ENCODE data around the gene LAX1. TPM values are rescaled to one million over a fixed set of nuclear protein-coding genes. Genes with fewer than 3 reads are reported as not detected.

Gene LAX1
- total RNA-seq, 1 donor from 2014 or later = 0.07 TPM

DNA sequence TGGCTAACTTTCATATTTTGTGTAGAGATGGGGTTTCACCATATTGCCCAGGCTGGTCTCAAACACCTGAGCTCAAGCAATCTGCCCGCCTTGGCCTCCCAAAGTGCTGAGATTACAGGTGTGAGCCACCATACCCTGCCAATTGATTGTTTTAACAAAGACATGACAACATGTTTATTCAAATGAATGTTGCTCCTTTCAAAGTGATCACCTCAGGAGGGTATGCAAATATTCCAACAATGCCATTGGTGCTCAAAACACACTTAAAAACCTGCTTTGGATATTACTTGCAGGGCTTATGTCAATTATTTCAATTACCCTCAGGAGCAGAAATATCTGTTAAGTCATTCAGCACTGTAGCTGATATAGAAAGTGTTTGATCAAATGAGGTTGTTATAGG is 7.9 kb downstream of the LAX1 start:
- no peak for DNase-seq (ENCODE audit: low spot score)
- TF ChIP-seq, protein P1, sequence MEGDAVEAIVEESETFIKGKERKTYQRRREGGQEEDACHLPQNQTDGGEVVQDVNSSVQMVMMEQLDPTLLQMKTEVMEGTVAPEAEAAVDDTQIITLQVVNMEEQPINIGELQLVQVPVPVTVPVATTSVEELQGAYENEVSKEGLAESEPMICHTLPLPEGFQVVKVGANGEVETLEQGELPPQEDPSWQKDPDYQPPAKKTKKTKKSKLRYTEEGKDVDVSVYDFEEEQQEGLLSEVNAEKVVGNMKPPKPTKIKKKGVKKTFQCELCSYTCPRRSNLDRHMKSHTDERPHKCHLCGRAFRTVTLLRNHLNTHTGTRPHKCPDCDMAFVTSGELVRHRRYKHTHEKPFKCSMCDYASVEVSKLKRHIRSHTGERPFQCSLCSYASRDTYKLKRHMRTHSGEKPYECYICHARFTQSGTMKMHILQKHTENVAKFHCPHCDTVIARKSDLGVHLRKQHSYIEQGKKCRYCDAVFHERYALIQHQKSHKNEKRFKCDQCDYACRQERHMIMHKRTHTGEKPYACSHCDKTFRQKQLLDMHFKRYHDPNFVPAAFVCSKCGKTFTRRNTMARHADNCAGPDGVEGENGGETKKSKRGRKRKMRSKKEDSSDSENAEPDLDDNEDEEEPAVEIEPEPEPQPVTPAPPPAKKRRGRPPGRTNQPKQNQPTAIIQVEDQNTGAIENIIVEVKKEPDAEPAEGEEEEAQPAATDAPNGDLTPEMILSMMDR (IDR thresholded peaks at IDR 0.05) = no peak
- H3K4me3 Mint-ChIP-seq (ENCODE audit: unreplicated experiment) = no peak overlapping the region
- peaks cover 8% of the 10 kb centered on the region for H3K4me1 Mint-ChIP-seq (ENCODE audit: low read depth)
- H3K27ac Mint-ChIP-seq (ENCODE audit: unreplicated experiment) = no peak overlapping the region
- peaks cover 11% of the 10 kb centered on the region for H3K27me3 Mint-ChIP-seq (ENCODE audit: low read depth)
- no peaks in the 10 kb centered on the region for H3K9me3 Mint-ChIP-seq (ENCODE audit: low read depth)
- H3K36me3 Mint-ChIP-seq (ENCODE audit: low read depth) = no peaks in the 10 kb centered on the region

DNA sequence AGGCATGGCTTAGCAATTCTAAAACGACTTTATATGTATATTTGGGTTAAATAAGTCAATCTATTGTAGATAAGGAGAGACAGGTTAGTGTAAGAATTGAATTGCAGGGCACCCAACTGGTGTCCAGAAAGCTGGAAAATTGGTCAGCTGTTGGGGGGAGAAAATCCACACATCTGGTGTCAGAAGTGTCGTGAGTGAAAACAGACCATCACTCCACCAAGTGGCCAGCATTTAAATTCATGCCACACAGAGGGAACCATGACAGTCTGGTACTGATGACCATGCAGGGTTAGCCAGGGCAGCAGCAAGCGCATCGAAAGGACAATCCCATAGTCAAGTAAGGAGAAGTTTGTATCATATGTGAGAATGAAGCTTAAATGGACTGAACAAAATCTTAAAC is 11.7 kb downstream of the LAX1 start:
- no peak for DNase-seq (ENCODE audit: low spot score)
- H3K36me3 Mint-ChIP-seq (ENCODE audit: low read depth) = no peaks in the 10 kb centered on the region
- TF ChIP-seq, protein P1 (IDR thresholded peaks at IDR 0.05) = peak; percentile 62
- H3K4me3 Mint-ChIP-seq (ENCODE audit: unreplicated experiment) = no peak overlapping the region
- H3K4me1 Mint-ChIP-seq (ENCODE audit: low read depth) = no peaks in the 10 kb centered on the region
- no peaks in the 10 kb centered on the region for H3K9me3 Mint-ChIP-seq (ENCODE audit: low read depth)
- H3K27me3 Mint-ChIP-seq (ENCODE audit: low read depth) = no peaks in the 10 kb centered on the region
- H3K27ac Mint-ChIP-seq (ENCODE audit: unreplicated experiment) = no peak overlapping the region

DNA sequence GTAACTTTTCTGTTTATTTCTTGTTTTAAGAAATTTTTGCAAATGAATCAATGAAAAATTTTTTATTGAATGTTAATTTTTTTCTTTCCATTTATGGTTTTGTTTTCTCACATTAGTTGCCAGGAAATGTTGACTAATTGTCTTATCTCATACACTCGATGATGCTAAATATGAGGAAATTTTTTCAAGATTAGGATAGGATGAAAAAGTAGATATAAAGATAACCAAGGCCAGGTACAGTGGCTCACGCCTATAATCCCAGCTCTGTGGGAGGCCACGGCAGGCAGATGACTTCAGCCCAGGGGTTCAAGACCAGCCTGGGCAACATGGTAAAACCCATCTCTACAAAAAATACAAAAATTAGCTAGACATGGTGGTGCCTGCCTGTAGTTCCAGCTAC is 12.6 kb downstream of the LAX1 start:
- H3K9me3 Mint-ChIP-seq (ENCODE audit: low read depth) = no peaks in the 10 kb centered on the region
- TF ChIP-seq, protein P1 (IDR thresholded peaks at IDR 0.05) = no peak
- H3K4me3 Mint-ChIP-seq (ENCODE audit: unreplicated experiment) = no peak overlapping the region
- no peaks in the 10 kb centered on the region for H3K4me1 Mint-ChIP-seq (ENCODE audit: low read depth)
- no peaks in the 10 kb centered on the region for H3K36me3 Mint-ChIP-seq (ENCODE audit: low read depth)
- no peaks in the 10 kb centered on the region for H3K27me3 Mint-ChIP-seq (ENCODE audit: low read depth)
- DNase-seq (ENCODE audit: low spot score) = no peak
- no peak overlapping the region for H3K27ac Mint-ChIP-seq (ENCODE audit: unreplicated experiment)

DNA sequence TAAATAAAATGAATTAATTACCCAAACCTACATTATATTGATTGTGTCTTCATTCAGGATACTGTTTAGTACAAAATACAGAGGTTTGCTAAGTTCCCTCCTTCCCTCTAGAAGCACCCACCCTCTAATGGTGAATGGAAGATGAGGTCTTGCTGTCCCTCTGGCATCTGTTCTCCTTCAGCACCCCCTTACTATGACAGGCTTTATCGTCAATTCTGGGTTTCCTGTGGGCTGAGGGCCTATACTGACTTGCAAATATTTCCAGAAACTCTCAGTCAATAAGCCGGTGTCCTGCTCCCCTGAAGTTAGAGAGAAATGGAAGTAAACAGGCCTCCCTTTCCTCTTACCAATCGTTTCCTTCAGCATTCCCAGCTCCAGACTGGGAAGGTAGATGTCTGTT is 13.2 kb downstream of the LAX1 start:
- Mint-ChIP-seq H3K27ac (ENCODE audit: unreplicated experiment) (no peak overlapping the region), H3K4me1 (ENCODE audit: low read depth) (no peaks in the 10 kb centered on the region), H3K4me3 (ENCODE audit: unreplicated experiment) (no peak overlapping the region), H3K36me3 (ENCODE audit: low read depth) (no peaks in the 10 kb centered on the region), H3K27me3 (ENCODE audit: low read depth) (no peaks in the 10 kb centered on the region), H3K9me3 (ENCODE audit: low read depth) (no peaks in the 10 kb centered on the region)
- DNase-seq (ENCODE audit: low spot score) = no peak
- TF ChIP-seq, protein P1 (IDR thresholded peaks at IDR 0.05) = no peak

DNA sequence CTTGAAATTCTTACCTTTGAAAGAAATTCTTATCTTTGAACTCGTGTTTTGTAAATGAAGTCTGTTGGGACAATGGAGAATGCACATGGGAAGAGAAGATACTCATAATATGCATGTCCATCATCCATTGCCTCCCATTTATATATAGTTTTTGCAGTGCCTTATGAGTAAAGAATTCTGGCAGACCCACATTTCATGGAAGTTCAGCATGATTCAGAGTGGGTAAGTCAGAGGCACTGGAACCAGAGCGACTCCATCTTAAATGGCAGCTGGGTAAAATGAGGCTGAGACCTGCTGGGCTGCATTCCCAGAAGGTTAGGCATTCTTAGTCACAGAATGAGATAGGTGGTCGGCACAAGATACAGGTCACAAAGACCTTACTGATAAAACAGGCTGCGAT is 13.8 kb downstream of the LAX1 start:
- Mint-ChIP-seq H3K27me3 (ENCODE audit: low read depth) (no peaks in the 10 kb centered on the region), H3K4me1 (ENCODE audit: low read depth) (no peaks in the 10 kb centered on the region), H3K4me3 (ENCODE audit: unreplicated experiment) (no peak overlapping the region)

More for the DNA sequence above, 13.8 kb downstream of the LAX1 start:
- TF ChIP-seq, protein P1 (IDR thresholded peaks at IDR 0.05) = no peak
- Mint-ChIP-seq H3K9me3 (ENCODE audit: low read depth) (no peaks in the 10 kb centered on the region), H3K36me3 (ENCODE audit: low read depth) (no peaks in the 10 kb centered on the region), H3K27ac (ENCODE audit: unreplicated experiment) (no peak overlapping the region)
- no peak for DNase-seq (ENCODE audit: low spot score)

Data from chondrocyte (in vitro differentiated cells).